ENCODE measurements around the gene PRELID3B.

PRELID3B gene

GRCh38 chr20:59044796-59045195 is 2.2 kb upstream of the PRELID3B start:
- Histone ChIP-seq H2AFZ (ENCODE audit: insufficient read depth, low read length, poor library complexity) (no peak overlapping the region), H3K4me3 (ENCODE audit: low read depth, low read length) (no peak overlapping the region), H3K4me1 (ENCODE audit: control insufficient read depth in 1 of 2, insufficient read depth in 2 of 2, low read length in 2 of 2) (peaks cover 0 to 8% of the 10 kb centered on the region in 2 experiments), H3K18ac (ENCODE audit: low read length) (no peak overlapping the region), H2AK5ac (ENCODE audit: low read length) (no peak overlapping the region), H3K27me3 (ENCODE audit: insufficient read depth, low read length) (no peaks in the 10 kb centered on the region), H3K4me2 (ENCODE audit: low read length) (no peak overlapping the region), H3K4ac (ENCODE audit: low read depth, low read length) (no peak overlapping the region), H2BK12ac (ENCODE audit: low read length) (no peak overlapping the region), H3K36me3 (ENCODE audit: control insufficient read depth in 1 of 2, insufficient read depth in 2 of 2, low read length in 2 of 2) (no peaks in the 10 kb centered on the region), H2BK5ac (ENCODE audit: low read depth, low read length, poor library complexity) (no peak overlapping the region), H4K91ac (ENCODE audit: low read depth, low read length) (no peak overlapping the region), H2BK120ac (ENCODE audit: insufficient read depth, low read length, poor library complexity) (no peak overlapping the region), H3K79me1 (ENCODE audit: low read length) (peaks cover 6% of the 10 kb centered on the region), H3K9ac (ENCODE audit: low read length) (no peak overlapping the region), H3K79me2 (ENCODE audit: control insufficient read depth, insufficient read depth, low read length, poor library complexity) (peaks cover 3% of the 10 kb centered on the region), H3K27ac (ENCODE audit: low read depth, low read length) (no peak overlapping the region), H4K12ac (ENCODE audit: low read depth, low read length) (no peak overlapping the region), H3K14ac (ENCODE audit: low read length) (no peak overlapping the region), H3K23ac (ENCODE audit: low read length) (no peak overlapping the region), H4K8ac (ENCODE audit: low read depth, low read length) (no peak overlapping the region), H3K9me3 (ENCODE audit: insufficient read depth, low read depth, low read length) (no peaks in the 10 kb centered on the region)
- no peak for DNase-seq
- no CpG with 5 or more reads among the region's 3 CpGs for WGBS (ENCODE audit: extremely low coverage, insufficient coverage, insufficient read length)

- Histone ChIP-seq H3K27me3 (ENCODE audit: insufficient read depth, low read length) (no peaks in the 10 kb centered on the region), H4K91ac (ENCODE audit: low read depth, low read length) (no peak overlapping the region), H3K4ac (ENCODE audit: low read depth, low read length) (no peak overlapping the region), H3K9ac (ENCODE audit: low read length) (no peak overlapping the region), H3K9me3 (ENCODE audit: insufficient read depth, low read depth, low read length) (no peaks in the 10 kb centered on the region), H3K79me2 (ENCODE audit: control insufficient read depth, insufficient read depth, low read length, poor library complexity) (peaks cover 3% of the 10 kb centered on the region), H2AK5ac (ENCODE audit: low read length) (no peak overlapping the region), H4K12ac (ENCODE audit: low read depth, low read length) (no peak overlapping the region), H2AFZ (ENCODE audit: insufficient read depth, low read length, poor library complexity) (no peak overlapping the region), H2BK120ac (ENCODE audit: insufficient read depth, low read length, poor library complexity) (no peak overlapping the region), H3K36me3 (ENCODE audit: control insufficient read depth in 1 of 2, insufficient read depth in 2 of 2, low read length in 2 of 2) (no peaks in the 10 kb centered on the region), H2BK12ac (ENCODE audit: low read length) (no peak overlapping the region), H3K23ac (ENCODE audit: low read length) (no peak overlapping the region), H3K4me3 (ENCODE audit: low read depth, low read length) (no peak overlapping the region), H3K27ac (ENCODE audit: low read depth, low read length) (no peak overlapping the region), H3K4me2 (ENCODE audit: low read length) (no peak overlapping the region), H3K18ac (ENCODE audit: low read length) (no peak overlapping the region), H2BK5ac (ENCODE audit: low read depth, low read length, poor library complexity) (no peak overlapping the region), H4K8ac (ENCODE audit: low read depth, low read length) (no peak overlapping the region), H3K79me1 (ENCODE audit: low read length) (peaks cover 6% of the 10 kb centered on the region), H3K14ac (ENCODE audit: low read length) (no peak overlapping the region), H3K4me1 (ENCODE audit: control insufficient read depth in 1 of 2, insufficient read depth in 2 of 2, low read length in 2 of 2) (peaks cover 0 to 8% of the 10 kb centered on the region in 2 experiments)
- no peak for DNase-seq
- WGBS (ENCODE audit: extremely low coverage, insufficient coverage, insufficient read length) = no CpG with 5 or more reads among the region's 3 CpGs
Measured at GRCh38 chr20:59044295-59044694, 1.7 kb upstream of the PRELID3B start.

GRCh38 chr20:59043698-59044097 is 1.1 kb upstream of the PRELID3B start:
- no CpG with 5 or more reads among the region's 3 CpGs for WGBS (ENCODE audit: extremely low coverage, insufficient coverage, insufficient read length)
- H3K23ac ChIP-seq (ENCODE audit: low read length) = no peak overlapping the region
- no peak overlapping the region for H3K27ac ChIP-seq (ENCODE audit: low read depth, low read length)

GRCh38 chr20:59042796-59043631 is 428 bp upstream of the PRELID3B start:
- peak overlapping the region; percentile 13 for H4K12ac ChIP-seq (ENCODE audit: low read depth, low read length)
- peak overlapping the region; percentile 50 for H3K9ac ChIP-seq (ENCODE audit: low read length)
- H3K27me3 ChIP-seq (ENCODE audit: insufficient read depth, low read length) = no peaks in the 10 kb centered on the region
- no peak overlapping the region for H2BK5ac ChIP-seq (ENCODE audit: low read depth, low read length, poor library complexity)
- peak overlapping the region; percentile 55 for H4K8ac ChIP-seq (ENCODE audit: low read depth, low read length)
- no peaks in the 10 kb centered on the region for H3K9me3 ChIP-seq (ENCODE audit: insufficient read depth, low read depth, low read length)
- H3K4ac ChIP-seq (ENCODE audit: low read depth, low read length) = no peak overlapping the region
- no peak overlapping the region for H3K23ac ChIP-seq (ENCODE audit: low read length)
- H2BK12ac ChIP-seq (ENCODE audit: low read length) = no peak overlapping the region
- no peak overlapping the region for H2BK120ac ChIP-seq (ENCODE audit: insufficient read depth, low read length, poor library complexity)
- H3K4me1 ChIP-seq (ENCODE audit: control insufficient read depth in 1 of 2, insufficient read depth in 2 of 2, low read length in 2 of 2) = peaks cover 0 to 8% of the 10 kb centered on the region in 2 experiments
- no CpG with 5 or more reads among the region's 66 CpGs for WGBS (ENCODE audit: extremely low coverage, insufficient coverage, insufficient read length)
- H2AK5ac ChIP-seq (ENCODE audit: low read length) = no peak overlapping the region
- no peaks in the 10 kb centered on the region for H3K36me3 ChIP-seq (ENCODE audit: control insufficient read depth in 1 of 2, insufficient read depth in 2 of 2, low read length in 2 of 2)
- no peak overlapping the region for H3K14ac ChIP-seq (ENCODE audit: low read length)
- no peak overlapping the region for H4K91ac ChIP-seq (ENCODE audit: low read depth, low read length)
- H3K4me3 ChIP-seq (ENCODE audit: low read depth, low read length) = peak overlapping the region; percentile 81
- H3K18ac ChIP-seq (ENCODE audit: low read length) = no peak overlapping the region
- peak overlapping the region; percentile 81 for H3K4me2 ChIP-seq (ENCODE audit: low read length)
- H2AFZ ChIP-seq (ENCODE audit: insufficient read depth, low read length, poor library complexity) = no peak overlapping the region
- H3K27ac ChIP-seq (ENCODE audit: low read depth, low read length) = no peak overlapping the region
- peak; percentile 95 to 99 for DNase-seq
- H3K79me2 ChIP-seq (ENCODE audit: control insufficient read depth, insufficient read depth, low read length, poor library complexity) = peaks cover 3% of the 10 kb centered on the region
- H3K79me1 ChIP-seq (ENCODE audit: low read length) = peaks cover 6% of the 10 kb centered on the region

More at GRCh38 chr20:59043698-59044097, 1.1 kb upstream of the PRELID3B start:
- Histone ChIP-seq H3K4me1 (ENCODE audit: control insufficient read depth in 1 of 2, insufficient read depth in 2 of 2, low read length in 2 of 2) (peaks cover 0 to 8% of the 10 kb centered on the region in 2 experiments), H3K4ac (ENCODE audit: low read depth, low read length) (no peak overlapping the region), H3K79me2 (ENCODE audit: control insufficient read depth, insufficient read depth, low read length, poor library complexity) (peaks cover 3% of the 10 kb centered on the region), H3K14ac (ENCODE audit: low read length) (no peak overlapping the region), H3K9ac (ENCODE audit: low read length) (no peak overlapping the region), H3K79me1 (ENCODE audit: low read length) (peaks cover 6% of the 10 kb centered on the region), H3K4me2 (ENCODE audit: low read length) (no peak overlapping the region), H2BK120ac (ENCODE audit: insufficient read depth, low read length, poor library complexity) (no peak overlapping the region), H3K27me3 (ENCODE audit: insufficient read depth, low read length) (no peaks in the 10 kb centered on the region), H4K12ac (ENCODE audit: low read depth, low read length) (no peak overlapping the region), H3K18ac (ENCODE audit: low read length) (no peak overlapping the region), H2BK12ac (ENCODE audit: low read length) (no peak overlapping the region), H2AK5ac (ENCODE audit: low read length) (no peak overlapping the region), H4K8ac (ENCODE audit: low read depth, low read length) (no peak overlapping the region), H2AFZ (ENCODE audit: insufficient read depth, low read length, poor library complexity) (no peak overlapping the region), H2BK5ac (ENCODE audit: low read depth, low read length, poor library complexity) (no peak overlapping the region), H3K9me3 (ENCODE audit: insufficient read depth, low read depth, low read length) (no peaks in the 10 kb centered on the region), H3K36me3 (ENCODE audit: control insufficient read depth in 1 of 2, insufficient read depth in 2 of 2, low read length in 2 of 2) (no peaks in the 10 kb centered on the region), H3K4me3 (ENCODE audit: low read depth, low read length) (no peak overlapping the region), H4K91ac (ENCODE audit: low read depth, low read length) (no peak overlapping the region)
- peak; percentile 62 to 75 for DNase-seq

Data from trophoblast cell (in vitro differentiated cells and primary cell).